Caco-2 (cell line): ENCODE results near the gene TTLL11. TPM values are rescaled to one million over a fixed set of nuclear protein-coding genes. Genes with fewer than 3 reads are reported as not detected.

ENCODE experiments used
- BruUV-seq: library from RNA; stranded (reverse); fragments of 400-500 nt; replicated peaks from 2 replicates; lab custom pipeline; 2021; lab: Mats Ljungman, UMichigan
- CTCF ChIA-PET: fragments of 300-600 bp; sonication (Branson Sonifier 250); formaldehyde crosslinking; loops from one replicate; lab custom pipeline; 2022; ENCODE audit warnings: antibody characterized with exemption; lab: Charles Lee
- POLR2A ChIA-PET: fragments of 300-600 bp; sonication (Branson Sonifier 250); formaldehyde crosslinking; loops from one replicate; lab custom pipeline; 2022; ENCODE audit warnings: antibody characterized with exemption; lab: Charles Lee
- DNase-seq, 2 experiments: peaks; one replicate each; pipeline versions ENCODE4 v3.0.0 to v3.0.0-alpha.2; 2020 to 2022
- H3K27me3 ChIP-seq: replicated peaks from 2 replicates; pipeline ENCODE4 v1.6.0; 2011; ENCODE audit warnings: low read length; ENCODE audit not compliant: control insufficient read depth, insufficient read depth
- H3K36me3 ChIP-seq: 2 replicates; pipeline ENCODE4 v1.5.1; 2011; ENCODE audit warnings: low read length; ENCODE audit not compliant: control insufficient read depth, insufficient read depth
- H3K4me1 ChIP-seq: fragments of 250-450 bp; sonication (Bioruptor Pico); 2 replicates; pipeline ENCODE4 v1.5.1; 2020; ENCODE audit warnings: mild to moderate bottlenecking
- H3K4me3 ChIP-seq: 2 replicates; pipeline ENCODE4 v1.5.1; 2011; ENCODE audit warnings: low read depth, mild to moderate bottlenecking, control low read depth, low read length
- H3K9me3 ChIP-seq: fragments of 250-450 bp; sonication (Bioruptor Pico); 2 replicates; pipeline ENCODE4 v1.5.1; 2020; ENCODE audit warnings: mild to moderate bottlenecking, moderate library complexity
- H3K27ac Mint-ChIP-seq: one replicate; pipeline ENCODE4 v1.8.0; 2022; ENCODE audit warnings: mixed read lengths; ENCODE audit not compliant: unreplicated experiment
- H3K27me3 Mint-ChIP-seq: one replicate; pipeline ENCODE4 v1.8.0; 2022; ENCODE audit warnings: mixed read lengths; ENCODE audit not compliant: insufficient read depth, unreplicated experiment
- H3K36me3 Mint-ChIP-seq: one replicate; pipeline ENCODE4 v1.8.0; 2022; ENCODE audit warnings: mild to moderate bottlenecking, mixed read lengths; ENCODE audit not compliant: insufficient read depth, unreplicated experiment
- H3K4me1 Mint-ChIP-seq: one replicate; pipeline ENCODE4 v1.8.0; 2022; ENCODE audit warnings: low read depth, mixed read lengths; ENCODE audit not compliant: unreplicated experiment
- H3K4me3 Mint-ChIP-seq: one replicate; pipeline ENCODE4 v1.8.0; 2022; ENCODE audit warnings: mild to moderate bottlenecking, moderate library complexity, mixed read lengths; ENCODE audit not compliant: unreplicated experiment
- H3K9me3 Mint-ChIP-seq: one replicate; pipeline ENCODE4 v1.8.0; 2022; ENCODE audit warnings: mixed read lengths; ENCODE audit not compliant: unreplicated experiment
- intact Hi-C: fragments of 100-400 bp; cut with micrococcal nuclease; formaldehyde crosslinking; loops from one replicate; pipeline ENCODE4 v1.10.0; 2022; ENCODE audit not compliant: unreplicated experiment
- total RNA-seq: library from RNA; stranded (reverse); gene quantifications from 2 replicates; pipeline ENCODE4 v1.2.3, GENCODE V29; 2022
- TF ChIP-seq, protein P1 (sequence below), 2 experiments: fragments of 200-600 bp in 1 of 2; IDR thresholded peaks; 1 replicate in 1 of 2; 2 replicates in 1 of 2; pipeline versions ENCODE4 v1.5.1 to v1.8.0; 2011 to 2022; ENCODE audit warnings: antibody characterized with exemption in 1 of 2, control low read depth in 1 of 2, inconsistent platforms in 1 of 2, low read depth in 1 of 2, low read length in 1 of 2, mild to moderate bottlenecking in 1 of 2, moderate library complexity in 1 of 2; ENCODE audit not compliant: insufficient read depth in 1 of 2, severe bottlenecking in 1 of 2, unreplicated experiment in 1 of 2

TTLL11 gene
- total RNA-seq, 1 experiment from 2014 or later: 4.4 TPM

DNA sequence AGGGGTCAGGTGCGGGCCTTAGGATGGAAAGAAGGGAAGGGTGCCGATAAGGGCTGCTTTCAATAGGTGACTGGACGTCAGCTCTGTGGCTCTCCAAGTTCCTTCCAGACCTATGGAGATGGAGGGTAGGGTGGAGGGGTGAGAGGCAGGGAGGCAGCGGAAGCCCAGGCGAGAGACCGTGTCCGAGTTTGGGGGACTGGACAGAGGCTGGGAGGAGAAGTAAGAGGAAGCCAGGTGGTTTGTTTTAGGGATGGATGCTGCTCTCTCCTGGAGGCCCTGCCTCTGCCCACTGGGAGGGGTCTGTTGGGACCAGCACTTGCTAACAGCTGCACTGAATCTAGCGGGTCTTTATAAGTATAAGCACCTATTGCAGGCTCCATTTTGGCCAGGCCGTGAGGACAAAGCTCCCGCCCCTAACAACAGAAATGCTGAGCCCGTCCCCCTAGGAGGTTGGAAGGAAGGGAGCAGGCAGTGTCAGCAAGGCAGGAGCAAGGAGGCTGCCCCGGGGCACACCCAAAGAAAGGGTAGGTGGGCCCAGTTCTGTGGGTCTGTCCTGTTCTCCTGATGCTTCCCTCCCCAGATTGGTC lies 274.2 kb downstream of the TTLL11 start:
- TF ChIP-seq, protein P1, sequence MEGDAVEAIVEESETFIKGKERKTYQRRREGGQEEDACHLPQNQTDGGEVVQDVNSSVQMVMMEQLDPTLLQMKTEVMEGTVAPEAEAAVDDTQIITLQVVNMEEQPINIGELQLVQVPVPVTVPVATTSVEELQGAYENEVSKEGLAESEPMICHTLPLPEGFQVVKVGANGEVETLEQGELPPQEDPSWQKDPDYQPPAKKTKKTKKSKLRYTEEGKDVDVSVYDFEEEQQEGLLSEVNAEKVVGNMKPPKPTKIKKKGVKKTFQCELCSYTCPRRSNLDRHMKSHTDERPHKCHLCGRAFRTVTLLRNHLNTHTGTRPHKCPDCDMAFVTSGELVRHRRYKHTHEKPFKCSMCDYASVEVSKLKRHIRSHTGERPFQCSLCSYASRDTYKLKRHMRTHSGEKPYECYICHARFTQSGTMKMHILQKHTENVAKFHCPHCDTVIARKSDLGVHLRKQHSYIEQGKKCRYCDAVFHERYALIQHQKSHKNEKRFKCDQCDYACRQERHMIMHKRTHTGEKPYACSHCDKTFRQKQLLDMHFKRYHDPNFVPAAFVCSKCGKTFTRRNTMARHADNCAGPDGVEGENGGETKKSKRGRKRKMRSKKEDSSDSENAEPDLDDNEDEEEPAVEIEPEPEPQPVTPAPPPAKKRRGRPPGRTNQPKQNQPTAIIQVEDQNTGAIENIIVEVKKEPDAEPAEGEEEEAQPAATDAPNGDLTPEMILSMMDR (IDR thresholded peaks at IDR 0.05; ENCODE audit: insufficient read depth in 1 of 2, low read depth in 1 of 2, low read length in 1 of 2, severe bottlenecking in 1 of 2, unreplicated experiment in 1 of 2): no peak
- Histone ChIP-seq H3K4me1 (peaks cover 4% of the 10 kb centered on the region; the same call in 1 of the 2 replicates), H3K9me3 (no peaks in the 10 kb centered on the region), H3K4me3 (no peak overlapping the region), H3K27me3 (no peaks in the 10 kb centered on the region; the same call in 1 of the 2 replicates), H3K36me3 (no peaks in the 10 kb centered on the region)
- no peak for DNase-seq
- intact Hi-C loops: no loop called here
- CTCF ChIA-PET: no interaction called here
- H3K27me3 Mint-ChIP-seq: no peaks in the 10 kb centered on the region
- H3K36me3 Mint-ChIP-seq: no peaks in the 10 kb centered on the region
- POLR2A ChIA-PET: no interaction called here
- no peak overlapping the region for H3K27ac Mint-ChIP-seq
- no peak overlapping the region for H3K4me3 Mint-ChIP-seq
- BruUV-seq: no TSS peak
- H3K4me1 Mint-ChIP-seq: no peaks in the 10 kb centered on the region
- H3K9me3 Mint-ChIP-seq: no peaks in the 10 kb centered on the region

DNA sequence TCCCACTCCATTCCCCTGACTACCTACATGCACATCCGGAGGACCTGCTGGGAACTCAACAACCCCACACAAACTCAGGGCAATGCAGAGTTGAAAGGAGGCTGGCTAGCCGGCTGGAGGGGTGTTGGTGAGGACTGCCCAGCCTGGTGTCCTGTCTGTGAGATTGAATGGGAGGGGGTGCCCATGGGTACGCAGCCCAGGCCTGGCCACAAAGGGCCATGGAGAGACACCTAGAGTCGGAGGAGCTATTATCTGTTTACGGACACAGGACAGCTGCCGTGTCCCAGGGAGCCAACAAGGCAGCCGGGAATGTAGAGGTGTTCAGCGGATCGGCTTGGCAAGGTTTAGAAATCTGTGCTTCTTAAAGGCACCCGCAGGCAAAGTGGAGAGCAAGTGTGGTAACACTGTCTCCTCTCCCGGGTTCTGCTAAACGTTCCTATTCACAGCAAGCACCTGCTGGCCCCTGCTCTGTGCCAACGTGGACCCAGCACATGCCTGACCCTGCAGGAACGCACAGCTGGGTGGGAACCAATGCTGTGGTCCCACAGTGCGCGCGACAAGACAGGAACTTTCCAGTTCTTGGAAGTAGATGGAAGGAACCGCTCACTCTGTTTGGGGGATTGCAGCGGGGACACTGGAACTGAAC lies 275.0 kb downstream of the TTLL11 start:
- Mint-ChIP-seq H3K27ac (no peak overlapping the region), H3K9me3 (no peaks in the 10 kb centered on the region), H3K4me3 (no peak overlapping the region), H3K36me3 (no peaks in the 10 kb centered on the region), H3K4me1 (no peaks in the 10 kb centered on the region), H3K27me3 (no peaks in the 10 kb centered on the region)
- Histone ChIP-seq H3K36me3 (no peaks in the 10 kb centered on the region), H3K4me3 (no peak overlapping the region), H3K9me3 (no peaks in the 10 kb centered on the region), H3K4me1 (peaks cover 4% of the 10 kb centered on the region; the same call in 1 of the 2 replicates), H3K27me3 (no peaks in the 10 kb centered on the region; the same call in 1 of the 2 replicates)
- CTCF ChIA-PET: no interaction called here
- DNase-seq: no peak
- POLR2A ChIA-PET: no interaction called here
- BruUV-seq: no TSS peak
- intact Hi-C loops: no loop called here
- TF ChIP-seq, protein P1 (IDR thresholded peaks at IDR 0.05; ENCODE audit: insufficient read depth in 1 of 2, low read depth in 1 of 2, low read length in 1 of 2, severe bottlenecking in 1 of 2, unreplicated experiment in 1 of 2): no peak

DNA sequence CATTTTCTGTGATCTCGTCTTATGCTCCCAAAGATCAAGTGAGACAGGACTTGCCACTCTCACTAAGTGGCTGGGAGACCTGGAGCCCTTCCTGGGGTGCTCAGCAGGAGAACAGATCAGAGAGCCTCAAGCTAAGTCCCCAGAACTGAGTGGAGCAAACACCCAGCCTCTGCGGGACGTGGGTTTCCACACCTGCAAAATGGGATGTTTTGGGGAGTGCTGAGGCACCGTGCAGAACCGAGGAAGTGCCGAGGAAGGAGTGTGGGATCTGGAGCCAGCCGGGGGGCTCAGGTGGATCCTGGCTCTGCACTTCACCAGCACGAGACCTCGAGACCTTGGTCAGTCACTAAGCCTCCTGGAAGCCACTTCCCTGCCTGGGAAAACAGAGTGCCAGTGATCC lies 275.6 kb downstream of the TTLL11 start:
- ChIA-PET CTCF (interaction anchor here (0.6 kb wide), 1 partner anchor 472 kb away, joined by 6 read pairs; no protein-coding TSS in a partner anchor), POLR2A (no interaction called here)
- TF ChIP-seq, protein P1 (IDR thresholded peaks at IDR 0.05; ENCODE audit: insufficient read depth in 1 of 2, low read depth in 1 of 2, low read length in 1 of 2, severe bottlenecking in 1 of 2, unreplicated experiment in 1 of 2): no peak
- no peak overlapping the region for H3K4me3 Mint-ChIP-seq
- no peak overlapping the region for H3K27ac Mint-ChIP-seq
- Histone ChIP-seq H3K27me3 (no peaks in the 10 kb centered on the region; the same call in 1 of the 2 replicates), H3K4me3 (no peak overlapping the region), H3K36me3 (no peaks in the 10 kb centered on the region), H3K9me3 (no peaks in the 10 kb centered on the region), H3K4me1 (peaks cover 4% of the 10 kb centered on the region; the same call in 1 of the 2 replicates)
- H3K4me1 Mint-ChIP-seq: no peaks in the 10 kb centered on the region
- DNase-seq: no peak
- H3K36me3 Mint-ChIP-seq: no peaks in the 10 kb centered on the region
- no peaks in the 10 kb centered on the region for H3K9me3 Mint-ChIP-seq
- H3K27me3 Mint-ChIP-seq: no peaks in the 10 kb centered on the region
- no TSS peak for BruUV-seq
- intact Hi-C loops: no loop called here
